Dedifferentiated amniotic fluid mesenchymal stem cell (primary cell): Measurements from ENCODE around the gene BCAS3.

Source experiments
- DNase-seq: peaks from one replicate; pipeline ENCODE4 v3.0.0-alpha.2; 2016; ENCODE audit errors: extremely low spot score

BCAS3 gene

DNA sequence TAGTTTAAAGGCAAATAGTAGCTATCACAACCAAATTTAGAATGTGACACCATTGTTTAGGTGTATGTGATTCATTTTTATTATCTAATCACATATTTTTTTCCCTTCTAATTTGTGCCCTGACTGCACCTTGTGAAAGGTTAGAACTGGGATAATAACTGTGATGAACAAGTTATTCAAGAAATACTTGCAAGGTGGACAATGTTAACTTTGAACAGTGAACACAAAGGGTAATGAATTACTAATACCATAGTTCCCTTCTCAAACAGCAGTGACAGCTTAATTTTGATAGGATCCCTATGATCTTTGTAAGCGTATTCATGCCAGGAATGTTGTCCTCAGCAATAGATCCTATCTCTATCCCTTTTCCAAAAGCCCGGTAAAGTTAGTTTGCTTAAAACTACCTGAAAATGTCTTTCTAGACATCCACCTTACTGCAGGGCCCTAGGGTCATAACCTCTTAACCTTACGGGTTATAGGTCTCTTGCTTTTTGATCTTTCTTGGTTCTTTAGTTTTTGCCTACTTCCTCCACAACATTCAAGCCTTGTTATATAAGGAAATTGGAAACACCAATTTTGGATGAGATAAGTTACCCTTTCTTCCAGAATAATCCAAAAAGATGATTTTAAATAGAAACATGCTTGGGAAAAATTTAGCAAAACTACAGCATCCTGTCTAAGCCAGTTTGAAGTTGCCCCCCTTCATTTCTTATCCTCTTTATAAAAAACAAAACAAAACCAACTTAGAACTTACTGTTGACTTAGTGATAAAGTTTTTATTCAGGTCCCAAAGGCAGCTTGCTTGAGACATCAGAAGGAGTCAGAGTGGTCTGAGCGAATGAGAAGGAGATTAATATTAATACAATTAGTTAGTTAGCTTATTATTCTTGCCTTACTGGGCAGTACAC, 522.0 kb downstream of the BCAS3 start:
- no peak for DNase-seq

DNA sequence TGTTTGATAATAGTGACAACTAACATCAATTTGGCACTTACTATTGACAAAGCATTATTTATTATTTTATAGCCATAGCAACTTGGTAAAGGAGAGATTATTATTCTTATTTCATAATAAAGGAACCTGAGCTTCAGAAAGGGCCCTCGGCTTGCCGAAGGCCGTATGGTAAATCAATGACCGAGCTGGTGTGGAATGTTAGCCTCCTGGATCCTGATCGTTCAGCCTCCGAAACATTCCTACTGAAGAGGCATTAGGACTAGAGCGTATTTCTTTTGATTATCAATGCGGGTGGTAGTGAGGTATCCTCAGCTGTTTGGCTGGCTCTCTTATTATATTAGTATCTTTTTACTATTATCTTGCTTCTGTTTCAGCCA, 522.7 kb downstream of the BCAS3 start:
- no peak for DNase-seq

DNA sequence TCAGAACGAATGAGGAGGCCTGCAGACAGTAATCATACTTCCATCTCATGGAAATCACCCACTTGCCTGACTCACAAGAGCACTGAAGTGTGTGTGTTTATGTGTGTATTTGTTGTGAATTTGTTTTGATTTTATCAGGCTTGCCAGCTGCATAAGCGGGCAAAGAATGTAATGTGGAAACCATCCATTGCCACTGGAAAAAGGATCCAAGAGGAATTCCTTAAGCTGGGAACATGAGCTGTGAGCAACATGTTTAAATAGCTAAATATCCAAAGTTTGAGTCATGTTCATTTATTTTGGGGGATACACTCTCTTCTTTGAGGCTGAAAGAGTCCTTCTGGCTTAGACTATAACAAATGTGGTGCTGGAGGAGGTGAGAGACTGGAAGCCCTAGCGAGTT, 523.6 kb downstream of the BCAS3 start:
- peak; percentile 93 for DNase-seq

DNA sequence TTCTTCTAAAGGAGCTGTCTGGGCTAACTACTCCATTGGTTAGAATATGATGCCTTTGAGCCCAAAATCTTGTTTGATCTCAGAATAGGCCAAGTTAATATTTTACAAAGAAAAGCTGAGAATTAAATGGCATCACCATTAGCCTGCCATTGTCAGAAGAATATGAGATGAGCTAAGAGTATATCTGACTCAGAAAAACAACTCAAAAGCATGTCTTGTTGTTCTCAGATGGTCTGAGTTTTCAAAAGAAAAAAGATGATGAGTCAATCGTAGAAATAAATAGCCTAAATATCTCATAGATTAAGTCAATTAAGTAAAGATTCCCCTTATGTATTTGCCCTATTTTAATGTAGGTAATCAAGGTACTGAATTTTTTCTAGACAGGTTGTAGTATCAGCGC, 524.9 kb downstream of the BCAS3 start:
- no peak for DNase-seq

DNA sequence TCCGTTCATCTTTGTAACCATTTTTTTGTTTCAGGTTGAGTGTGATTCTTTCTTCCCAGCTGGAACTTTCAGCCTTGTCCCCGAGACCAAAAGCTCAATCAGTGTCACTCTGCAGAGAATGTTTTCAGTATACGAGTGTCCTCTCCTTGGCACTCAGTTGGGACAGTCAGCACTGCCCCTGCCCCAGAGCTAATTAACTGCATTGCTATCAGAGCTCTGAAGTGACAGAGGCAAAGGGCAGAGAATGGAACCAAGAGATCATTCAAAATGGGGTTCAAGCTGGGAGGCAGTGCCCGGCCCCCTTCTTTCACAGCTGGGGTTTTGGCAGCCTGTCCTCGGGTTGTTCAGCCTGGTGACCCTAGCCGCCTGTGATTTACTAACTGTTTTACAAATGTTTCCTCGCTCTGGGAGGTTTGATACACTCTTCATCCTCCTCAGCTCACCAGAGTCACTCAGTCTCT, 526.0 kb downstream of the BCAS3 start:
- no peak for DNase-seq

DNA sequence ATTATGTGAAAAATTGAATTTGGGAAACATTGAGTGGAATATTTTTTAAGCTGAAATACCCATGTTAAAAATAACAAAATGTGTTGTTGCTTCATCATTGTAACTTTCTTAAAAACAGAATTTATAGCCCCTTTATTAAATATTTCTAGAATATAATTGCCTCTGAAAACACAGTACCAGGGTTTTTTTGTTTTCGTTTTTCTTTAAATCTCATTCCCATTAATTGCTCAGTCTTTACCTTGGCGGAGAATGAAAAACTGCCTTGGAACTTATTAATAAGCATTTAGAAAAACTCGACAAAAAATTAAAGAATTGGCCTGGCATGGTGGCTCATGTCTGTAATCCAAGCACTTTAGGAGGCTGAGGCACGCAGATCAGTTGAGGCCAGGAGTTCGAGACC, 526.8 kb downstream of the BCAS3 start:
- DNase-seq: no peak

DNA sequence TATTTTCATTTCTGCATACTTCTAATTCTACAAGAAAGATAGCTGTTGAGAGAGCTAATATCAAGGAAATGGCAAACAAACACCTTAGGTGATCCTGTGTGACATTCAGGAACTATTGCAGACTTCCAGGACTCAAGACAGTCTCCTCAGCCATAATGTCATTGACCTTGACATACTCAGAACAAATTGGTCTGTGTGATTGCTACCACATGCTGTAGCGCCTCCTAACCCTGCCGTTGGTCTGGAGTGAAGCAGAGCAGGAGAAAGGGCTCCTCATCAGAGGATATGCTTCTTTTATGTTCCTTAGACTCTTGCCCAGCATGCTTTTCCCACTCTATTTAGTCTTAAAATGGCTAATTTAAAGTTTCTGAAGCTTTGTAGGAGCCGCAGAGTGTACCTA, 527.8 kb downstream of the BCAS3 start:
- no peak for DNase-seq

DNA sequence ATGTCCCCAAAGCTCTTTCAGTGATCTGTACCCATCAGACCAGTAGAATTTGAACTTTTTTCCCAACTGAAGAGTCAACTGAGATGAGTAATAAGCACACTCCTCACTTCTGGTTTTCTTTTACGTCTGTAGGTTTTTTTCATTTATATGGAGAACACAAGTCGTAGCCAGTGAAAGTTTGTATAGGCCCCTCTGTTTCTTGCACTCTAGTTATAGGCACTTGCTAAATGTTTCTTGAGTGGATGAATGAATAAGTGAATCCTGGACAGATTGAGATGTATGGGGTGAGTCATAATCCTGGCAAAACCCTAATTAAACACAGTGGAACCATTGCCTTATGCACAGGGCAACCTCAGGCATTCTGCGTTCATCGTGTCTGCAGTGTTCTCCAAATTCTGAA, 528.3 kb downstream of the BCAS3 start:
- DNase-seq: no peak

DNA sequence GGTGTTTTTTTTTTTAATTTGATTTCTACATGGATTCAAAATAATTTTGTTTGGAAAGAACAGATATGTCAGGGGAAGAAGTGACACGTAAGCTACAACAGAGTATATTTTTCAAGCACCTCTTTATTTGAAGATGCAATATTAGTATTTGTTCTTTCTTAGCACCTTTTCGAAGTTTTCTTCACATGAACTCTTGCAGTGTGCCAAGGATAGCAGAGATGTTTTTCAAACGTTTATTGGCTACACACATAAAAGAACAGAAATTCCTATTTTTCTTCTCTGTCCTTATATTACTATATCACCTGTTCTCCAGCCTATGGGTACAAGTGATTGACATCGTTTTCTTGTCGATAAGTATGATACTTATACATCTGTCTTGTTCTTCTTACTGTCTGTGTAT, 529.3 kb downstream of the BCAS3 start:
- no peak for DNase-seq

DNA sequence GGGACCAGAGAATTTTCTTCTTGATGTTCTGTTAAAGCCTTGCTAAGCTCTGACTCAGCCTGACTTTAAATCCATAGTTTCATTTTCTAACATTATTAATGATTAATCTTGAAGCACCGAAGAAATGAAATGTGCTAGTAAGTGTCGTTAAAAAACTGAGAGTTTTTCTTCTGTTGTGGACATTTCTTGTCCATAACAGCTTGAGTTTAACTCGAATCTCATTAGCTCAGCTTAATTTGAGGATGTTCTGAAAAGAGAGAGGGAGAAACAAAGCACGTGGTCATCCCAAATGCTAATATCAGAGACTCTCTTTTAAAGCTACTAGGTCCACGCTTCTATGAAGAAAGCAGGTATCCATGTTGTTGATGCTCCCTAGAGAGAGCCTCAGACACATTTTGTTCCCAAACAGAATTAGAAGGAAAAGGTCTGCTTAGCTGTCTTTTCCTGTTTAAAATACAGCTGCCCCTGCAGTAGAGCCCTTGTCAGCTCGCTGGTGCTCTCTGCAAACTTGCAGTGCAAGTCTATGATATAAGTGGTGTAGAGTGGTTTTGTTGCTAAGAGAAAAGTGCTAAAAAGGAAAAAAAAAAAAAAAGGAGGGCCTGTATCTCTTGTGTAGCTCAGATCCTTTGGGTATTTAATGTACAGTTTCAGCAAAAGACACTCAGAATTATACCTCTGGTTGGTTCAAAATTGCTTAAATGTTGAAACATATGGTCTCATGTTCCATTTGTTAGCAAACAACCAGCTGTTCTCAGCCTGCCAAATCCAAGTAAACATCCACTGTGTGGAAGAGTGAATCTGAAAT, 530.9 kb downstream of the BCAS3 start:
- no peak for DNase-seq

DNA sequence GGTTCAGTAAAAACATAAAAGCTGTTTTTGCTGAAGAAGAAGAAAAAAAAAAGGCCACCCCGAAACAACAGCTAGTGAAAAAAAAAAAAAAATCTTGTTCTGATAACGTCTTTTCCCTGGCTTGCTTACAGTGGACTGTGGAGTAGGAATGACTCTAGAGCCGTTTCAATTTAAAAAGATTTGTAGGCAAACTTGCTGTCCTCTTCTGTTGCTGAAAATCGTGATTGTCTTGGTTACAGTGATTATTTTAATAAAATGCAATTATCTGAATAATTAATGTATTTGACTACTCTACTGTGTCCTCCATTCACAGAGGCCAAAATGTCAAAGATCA, 531.4 kb downstream of the BCAS3 start:
- DNase-seq: no peak

DNA sequence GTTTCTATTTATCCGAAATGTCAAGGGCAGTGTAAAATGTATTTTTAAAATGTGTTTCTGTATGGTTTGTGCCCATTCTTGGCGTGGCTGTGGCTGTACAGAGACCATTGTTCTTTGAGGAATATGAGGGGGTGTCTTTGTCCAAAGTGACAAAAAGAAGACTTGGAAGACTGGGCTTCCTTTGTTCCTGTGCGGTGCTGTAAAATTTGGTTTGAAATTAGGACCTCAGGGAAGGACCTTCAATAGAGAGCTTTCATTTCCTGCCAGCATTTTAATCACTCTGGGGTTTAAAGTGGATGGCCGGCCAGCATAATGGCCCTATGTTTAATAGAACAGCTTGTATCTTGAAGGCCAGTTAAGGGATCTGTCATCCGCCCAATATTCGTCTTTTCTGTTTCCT, 531.9 kb downstream of the BCAS3 start:
- DNase-seq: no peak

DNA sequence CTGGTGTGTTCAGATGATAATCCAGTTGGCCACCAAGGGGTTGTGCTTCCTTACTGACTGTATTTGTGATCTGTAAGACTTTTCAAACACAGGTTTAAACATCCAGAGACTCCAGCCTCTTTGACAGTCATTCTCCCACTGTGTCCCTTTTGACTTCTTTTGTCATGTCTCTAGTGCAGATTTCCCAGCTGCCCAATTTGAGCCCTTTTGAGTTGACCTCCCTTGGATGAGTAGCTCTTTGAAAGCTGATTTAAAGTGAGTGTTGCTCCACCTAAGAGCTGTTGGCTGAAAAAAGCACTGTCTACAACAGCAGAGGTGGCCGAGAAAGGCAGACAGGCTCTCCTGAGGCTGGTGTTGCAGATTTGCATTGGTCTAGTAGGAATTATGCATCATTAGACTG, 533.6 kb downstream of the BCAS3 start:
- DNase-seq: no peak

DNA sequence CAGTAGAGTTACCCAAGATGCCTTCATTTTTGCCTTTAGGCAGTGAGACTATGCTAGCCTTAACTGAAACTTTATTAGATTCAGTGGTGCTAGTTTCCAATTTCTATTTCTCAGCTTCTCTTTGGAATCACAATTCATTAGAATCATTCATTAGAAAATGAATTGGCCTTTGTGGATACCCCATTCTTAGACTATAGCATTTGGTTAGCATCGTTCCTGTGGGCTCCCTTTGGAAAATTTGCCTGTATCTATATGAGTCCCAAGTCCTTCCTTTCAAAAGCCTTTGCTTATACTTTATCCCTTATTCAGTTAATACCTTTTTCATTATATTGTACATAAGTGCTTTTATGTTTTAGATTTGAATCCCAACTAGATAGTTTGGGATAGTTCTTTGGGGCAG, 535.0 kb downstream of the BCAS3 start:
- DNase-seq: no peak

DNA sequence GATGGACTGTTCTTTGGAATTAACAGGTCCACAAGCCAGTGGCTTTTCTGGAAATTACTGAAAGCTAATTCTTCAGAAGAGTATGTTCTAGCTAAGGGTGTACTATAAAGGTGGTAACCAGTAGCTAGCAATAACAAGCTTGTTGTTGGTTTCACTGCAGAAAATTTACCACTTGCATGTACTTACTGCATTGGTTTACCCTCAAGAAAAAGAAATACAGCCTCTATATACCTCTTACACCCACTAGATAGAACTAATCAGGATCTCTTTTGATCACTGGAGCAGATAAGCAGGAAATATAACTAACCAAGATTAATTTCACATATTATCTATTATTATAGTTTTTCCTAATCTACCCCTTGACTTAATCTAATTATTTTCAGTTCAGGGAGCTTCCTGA, 537.1 kb downstream of the BCAS3 start:
- DNase-seq: no peak

DNA sequence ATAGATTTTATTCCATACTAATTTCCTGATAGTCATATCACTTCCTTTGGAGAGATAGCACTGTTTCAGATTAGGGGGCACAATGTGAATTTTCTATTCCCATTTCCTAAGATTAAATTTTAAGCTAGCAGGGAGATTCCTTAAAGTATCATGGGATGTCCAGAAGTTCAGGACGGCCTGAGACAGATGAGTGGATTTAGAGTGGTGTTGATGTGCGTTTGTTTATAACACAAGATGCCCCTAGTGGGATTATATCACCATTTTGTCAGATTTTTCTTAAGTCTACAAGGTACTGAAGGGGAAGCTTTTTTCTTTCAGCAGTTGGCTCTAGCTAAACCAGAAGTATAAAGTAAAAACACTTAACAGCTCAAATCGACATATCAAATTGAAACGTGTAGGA, 538.4 kb downstream of the BCAS3 start:
- DNase-seq: no peak

DNA sequence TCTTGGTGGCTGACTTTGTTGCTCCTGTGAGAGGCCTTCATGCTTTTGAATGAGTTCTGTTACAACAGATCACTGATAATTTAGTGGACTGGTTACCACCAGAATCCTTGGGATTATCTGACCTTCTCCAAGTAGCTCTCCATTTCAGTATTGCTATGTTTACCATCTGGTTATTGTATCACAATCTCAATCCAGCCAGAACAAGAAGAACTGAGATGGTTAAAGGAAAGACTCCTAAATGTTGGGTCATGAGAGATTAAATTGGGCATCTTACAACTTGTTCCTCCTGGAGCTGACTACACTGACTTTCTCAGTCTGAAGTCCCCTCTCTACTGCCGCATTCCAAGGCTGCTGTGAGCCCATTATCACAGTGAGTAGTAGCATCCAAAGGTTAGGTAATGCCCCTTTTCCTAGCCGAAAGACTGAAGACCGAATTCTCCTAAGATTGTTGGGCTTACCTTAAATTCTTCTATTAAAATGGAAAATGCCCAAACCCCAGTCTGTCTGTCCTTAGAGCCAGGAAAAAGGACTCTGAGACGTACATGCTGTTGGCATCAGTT, 540.3 kb downstream of the BCAS3 start:
- DNase-seq: no peak

DNA sequence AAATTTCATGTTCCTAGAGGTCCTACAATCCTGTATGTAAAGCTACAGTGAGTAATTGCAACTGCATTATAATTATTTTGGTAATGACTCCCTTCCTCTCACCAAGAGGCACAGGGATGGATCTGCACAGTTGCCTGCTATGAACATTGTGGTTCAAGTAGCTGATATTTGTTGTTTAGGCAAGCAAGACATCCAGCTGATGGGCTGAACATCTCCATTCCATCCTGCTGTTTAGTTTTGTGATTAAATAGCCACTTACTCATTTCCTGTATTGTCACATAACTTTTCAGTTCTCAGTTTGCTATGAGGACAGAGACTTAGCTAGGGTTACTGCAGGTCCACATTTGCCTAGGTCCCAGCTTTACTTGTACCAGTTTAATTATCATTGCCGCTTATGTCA, 540.8 kb downstream of the BCAS3 start:
- DNase-seq: no peak

DNA sequence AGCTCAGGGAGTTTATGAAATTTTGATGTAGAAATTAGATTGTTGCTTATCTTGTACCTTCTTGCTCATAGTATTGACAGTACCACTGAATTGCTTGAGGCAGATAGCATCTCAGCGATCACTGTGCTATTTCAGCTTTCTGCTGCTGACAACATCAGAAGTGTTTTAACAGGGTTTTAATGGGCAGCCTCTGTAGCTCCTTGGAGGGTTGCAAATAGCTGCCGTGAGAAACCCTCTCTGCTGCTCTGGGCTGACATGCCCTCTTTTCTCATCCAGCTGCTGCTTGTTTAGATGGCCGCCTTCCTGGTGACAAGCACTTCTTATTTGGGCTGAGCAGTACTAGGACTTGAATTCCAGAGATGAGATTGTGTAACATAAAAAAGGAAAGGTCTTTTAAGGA, 541.8 kb downstream of the BCAS3 start:
- no peak for DNase-seq

DNA sequence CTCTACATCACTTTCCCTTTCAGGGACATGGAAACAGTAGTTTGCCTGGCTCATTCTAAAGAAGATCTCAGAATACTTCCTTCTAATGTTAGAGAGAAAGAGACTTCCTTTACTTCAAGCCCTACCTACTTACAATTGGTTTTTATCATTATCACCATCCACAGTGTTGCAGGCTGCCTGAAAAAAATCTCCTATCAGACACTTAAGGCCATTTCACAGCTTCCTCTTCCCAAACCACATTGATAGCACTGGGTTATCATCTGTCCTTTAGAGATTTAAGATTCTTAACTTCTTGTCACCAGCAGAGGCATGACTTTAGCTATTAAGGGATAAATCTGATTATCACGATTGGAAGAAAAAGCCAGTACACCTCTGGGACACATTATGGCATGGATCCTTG, 543.5 kb downstream of the BCAS3 start:
- no peak for DNase-seq

DNA sequence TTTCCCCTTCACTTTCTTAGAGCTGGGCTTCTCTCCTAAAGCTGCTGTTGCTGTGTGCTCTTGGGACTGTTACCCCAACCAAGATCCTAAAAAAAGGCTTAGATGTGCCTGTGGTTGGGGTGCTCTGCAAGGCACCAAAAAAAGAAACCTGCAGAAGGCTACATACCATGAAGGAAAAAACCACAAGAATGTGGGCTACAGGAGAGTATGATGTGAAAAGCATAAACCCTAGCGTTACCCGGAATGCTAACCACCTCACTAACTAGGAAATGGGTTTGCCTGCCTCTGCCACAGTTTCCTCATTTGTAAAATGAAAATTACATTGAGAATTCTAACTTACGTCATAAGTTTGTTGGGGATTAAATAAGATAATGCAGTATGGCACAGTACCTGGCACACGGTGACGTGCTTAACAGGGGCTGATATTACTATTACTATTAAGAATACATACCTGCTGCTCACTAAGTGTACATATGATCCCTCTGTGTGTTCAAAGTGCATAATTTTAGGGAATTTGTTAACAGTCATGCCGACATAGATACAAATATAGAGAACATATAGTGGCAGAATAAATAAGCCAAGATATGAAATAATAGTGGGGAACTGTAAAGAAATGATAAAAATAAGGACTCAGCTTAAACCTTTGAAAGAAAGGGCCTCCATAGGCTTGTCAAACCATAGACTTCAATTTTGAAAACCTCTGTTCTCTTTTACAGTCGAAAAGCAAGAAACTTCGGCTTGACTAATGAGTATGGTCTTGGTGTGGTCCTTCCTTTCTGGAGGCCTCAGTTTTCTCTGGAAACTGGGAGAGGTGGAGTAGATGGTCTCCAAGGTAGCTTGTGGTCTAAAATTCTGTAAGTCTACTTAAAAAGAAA, 544.2 kb downstream of the BCAS3 start:
- DNase-seq: no peak

DNA sequence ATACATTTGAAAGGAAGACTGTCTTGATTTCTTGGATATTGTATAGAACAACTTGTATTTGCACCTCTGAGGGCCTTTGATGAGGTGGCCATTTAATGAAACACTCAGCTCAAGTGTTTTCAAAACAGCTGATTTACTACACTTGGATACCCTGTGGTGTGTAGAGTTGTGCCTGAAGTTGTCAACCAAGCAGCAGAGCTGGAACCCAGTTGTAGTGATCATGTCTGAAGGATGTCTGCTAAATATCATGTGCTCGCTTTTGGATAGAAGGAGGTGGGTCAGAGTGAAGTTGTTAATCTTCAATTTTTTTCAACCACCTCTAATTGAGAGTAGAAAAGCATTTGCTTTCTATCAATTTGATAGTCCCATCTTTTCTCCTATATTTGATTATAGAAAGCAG, 546.1 kb downstream of the BCAS3 start:
- DNase-seq: no peak
